Memory B cell (primary cell): Measurements from ENCODE around the gene IGSF21.
"Not testable (repeated sequence)": the region's sequence is repeated elsewhere in the genome, so short reads cannot be mapped to it uniquely, and the experiment has no call there.

Experiments
- ATAC-seq: fragments of 150-1000 bp; cut with Tn5 transposase; 2 replicates; pipeline ENCODE4 v1.10.0; 2021; ENCODE audit warnings: low read depth, mild to moderate bottlenecking, moderate library complexity
- DNase-seq, 2 donors: peaks; one replicate each; pipeline ENCODE4 v3.0.0; 2022; ENCODE audit warnings: low spot score in 2 of 2
- H3K27ac Mint-ChIP-seq: one replicate; pipeline ENCODE4 v1.8.0; 2022; ENCODE audit warnings: mild to moderate bottlenecking, moderate library complexity, mixed read lengths
- H3K27me3 Mint-ChIP-seq: one replicate; pipeline ENCODE4 v1.8.0; 2022; ENCODE audit warnings: mixed read lengths
- H3K36me3 Mint-ChIP-seq: one replicate; pipeline ENCODE4 v1.8.0; 2022; ENCODE audit warnings: mild to moderate bottlenecking, mixed read lengths
- H3K4me1 Mint-ChIP-seq: one replicate; pipeline ENCODE4 v1.8.0; 2022; ENCODE audit warnings: mixed read lengths
- H3K4me3 Mint-ChIP-seq: one replicate; pipeline ENCODE4 v1.8.0; 2022; ENCODE audit warnings: mild to moderate bottlenecking, moderate library complexity, mixed read lengths
- H3K9me3 Mint-ChIP-seq: one replicate; pipeline ENCODE4 v1.8.0; 2022; ENCODE audit warnings: mixed read lengths

IGSF21 gene

DNA sequence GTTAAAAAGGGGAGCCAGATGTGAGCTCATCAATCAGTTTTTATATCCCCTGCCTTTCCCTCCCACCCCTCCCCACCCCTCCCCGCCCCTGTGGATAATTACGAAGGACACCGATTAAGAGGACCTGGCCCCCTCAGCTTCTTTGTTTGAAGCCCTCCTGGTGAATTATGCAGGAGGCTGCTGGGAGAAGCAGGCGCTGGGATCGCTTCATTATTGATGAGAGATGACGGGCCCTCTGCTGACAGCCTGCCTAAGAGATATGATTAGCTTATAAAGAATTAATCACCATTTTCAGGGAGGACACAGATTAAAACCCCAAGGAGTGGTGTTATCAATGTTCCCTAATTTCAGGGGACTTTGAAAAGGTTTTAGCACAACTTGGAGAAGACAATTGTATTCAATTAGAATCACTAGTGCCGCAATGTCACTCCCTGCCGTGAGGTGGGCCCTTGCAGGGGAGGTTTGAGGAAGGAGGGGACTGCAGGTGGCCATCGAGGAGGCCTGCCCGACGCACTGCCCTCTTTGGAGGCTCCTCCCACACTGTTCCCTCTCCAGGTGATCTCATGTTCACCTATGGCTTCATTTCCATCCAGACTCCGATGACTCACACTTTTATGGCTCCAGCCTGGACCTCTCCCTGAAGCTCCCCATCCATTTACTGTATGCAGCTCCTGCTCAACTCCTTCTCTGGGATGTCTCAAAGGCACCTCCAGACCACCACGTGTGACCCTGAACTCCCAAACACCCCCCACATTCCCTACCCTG, 306.1 kb downstream of the IGSF21 start:
- Mint-ChIP-seq H3K4me3 (no peak overlapping the region), H3K4me1 (no peaks in the 10 kb centered on the region), H3K27me3 (peaks cover 14% of the 10 kb centered on the region), H3K9me3 (peaks cover 3% of the 10 kb centered on the region), H3K27ac (no peak overlapping the region), H3K36me3 (no peaks in the 10 kb centered on the region)
- DNase-seq (no peak), ATAC-seq (no peak)

DNA sequence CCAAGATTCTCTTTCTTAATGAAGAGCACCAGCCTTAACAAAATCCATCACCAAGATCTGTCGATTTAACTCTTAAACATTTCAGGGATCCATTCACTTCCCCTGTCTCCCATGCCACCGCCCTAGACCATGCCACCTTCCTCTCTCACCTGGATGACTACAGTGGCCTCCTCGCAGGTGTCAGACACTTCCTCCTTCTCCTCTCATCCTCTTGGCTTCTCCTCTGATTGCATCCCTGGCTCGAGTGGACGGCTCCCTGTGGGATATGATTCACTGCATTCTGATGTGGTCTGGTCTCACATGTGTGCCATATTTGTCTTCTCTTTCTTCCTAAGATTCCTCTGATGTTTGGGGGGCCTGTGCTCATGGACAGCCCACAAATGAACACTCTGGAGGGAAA, 306.7 kb downstream of the IGSF21 start:
- DNase-seq (no peak), ATAC-seq (no peak)
- no peaks in the 10 kb centered on the region for H3K36me3 Mint-ChIP-seq
- H3K27ac Mint-ChIP-seq, result no peak overlapping the region
- H3K9me3 Mint-ChIP-seq, result peaks cover 3% of the 10 kb centered on the region
- no peak overlapping the region for H3K4me3 Mint-ChIP-seq
- H3K27me3 Mint-ChIP-seq, result peaks cover 14% of the 10 kb centered on the region
- H3K4me1 Mint-ChIP-seq, result no peaks in the 10 kb centered on the region

DNA sequence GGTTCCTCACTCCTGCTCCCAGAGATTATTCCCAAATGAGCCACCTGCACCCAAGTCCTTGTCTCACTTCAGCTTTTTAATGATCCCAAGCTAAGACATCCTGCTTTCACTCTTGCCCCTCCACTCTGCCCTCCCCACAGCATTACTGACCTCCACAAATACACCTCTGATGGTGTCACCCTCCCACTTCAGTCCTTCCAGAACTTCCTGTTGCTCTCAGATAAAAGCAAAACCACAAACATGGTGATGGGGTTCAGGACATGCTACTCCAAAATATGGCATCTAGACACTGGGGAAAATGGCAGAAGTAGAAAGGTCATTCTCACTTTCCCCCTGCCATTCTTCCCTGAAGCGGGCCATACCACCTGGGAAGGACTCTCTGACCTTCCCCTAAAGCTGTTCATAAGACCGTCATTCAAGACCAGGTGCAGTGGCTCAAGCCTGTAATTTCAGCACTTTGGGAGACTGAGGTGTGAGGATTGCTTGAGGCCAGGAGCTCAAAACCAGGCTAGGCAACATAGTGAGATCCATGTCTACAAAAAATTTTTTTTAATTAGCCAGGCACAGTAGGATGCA, 307.4 kb downstream of the IGSF21 start:
- H3K4me3 Mint-ChIP-seq, result no peak overlapping the region

DNA sequence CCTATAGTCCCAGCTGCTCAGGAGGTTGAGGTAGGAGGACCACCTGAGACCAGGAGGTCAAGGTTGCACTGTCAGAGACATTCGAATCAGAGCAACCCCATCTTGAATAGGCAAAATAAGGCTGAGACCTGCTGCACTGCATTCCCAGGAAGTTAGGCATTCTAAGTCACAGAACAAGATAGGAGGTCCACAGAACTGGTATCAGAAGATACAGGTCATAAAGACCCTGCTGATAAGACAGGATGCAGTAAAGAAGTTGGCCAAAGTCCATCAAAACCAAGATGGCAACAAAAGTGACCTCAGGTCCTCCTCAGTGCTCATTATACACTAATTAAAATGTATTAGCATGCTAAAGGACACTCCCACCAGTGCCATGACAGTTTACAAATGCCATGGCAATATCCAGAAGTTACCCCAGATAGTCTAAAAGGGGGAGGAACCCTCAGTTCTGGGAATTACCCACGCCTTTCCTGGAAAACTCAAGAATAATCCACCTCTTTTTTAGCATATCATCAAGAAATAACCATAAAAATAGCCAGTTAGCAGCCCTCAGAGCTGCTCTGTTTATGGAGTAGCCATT, 307.9 kb downstream of the IGSF21 start:
- Mint-ChIP-seq H3K4me3 (no peak overlapping the region), H3K36me3 (no peaks in the 10 kb centered on the region), H3K27ac (no peak overlapping the region), H3K27me3 (peaks cover 14% of the 10 kb centered on the region), H3K4me1 (no peaks in the 10 kb centered on the region), H3K9me3 (peaks cover 3% of the 10 kb centered on the region)
- ATAC-seq, result no peak
- no peak for DNase-seq

More for the DNA sequence above, 307.4 kb downstream of the IGSF21 start:
- Mint-ChIP-seq H3K4me1 (no peaks in the 10 kb centered on the region), H3K9me3 (peaks cover 3% of the 10 kb centered on the region), H3K27ac (no peak overlapping the region), H3K36me3 (no peaks in the 10 kb centered on the region), H3K27me3 (peaks cover 14% of the 10 kb centered on the region)
- ATAC-seq (no peak), DNase-seq (no peak)

DNA sequence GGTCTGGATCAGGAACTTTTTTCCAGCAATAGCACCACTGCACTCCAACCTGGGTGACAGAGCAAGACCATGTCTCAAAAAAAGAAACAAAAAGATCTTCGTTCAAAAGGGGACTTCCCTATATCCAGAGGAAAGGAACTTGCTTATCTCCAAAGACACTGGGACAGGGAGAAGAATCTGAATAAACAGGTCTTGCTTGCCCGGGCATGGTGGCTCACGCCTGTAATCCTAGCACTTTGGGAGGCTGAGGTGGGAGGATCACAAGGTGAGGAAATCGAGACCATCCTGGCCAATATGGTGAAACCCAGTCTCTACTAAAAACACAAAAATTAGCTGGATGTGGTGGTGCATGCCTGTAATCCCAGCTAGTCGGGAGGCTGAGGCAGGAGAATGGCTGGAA, 308.5 kb downstream of the IGSF21 start:
- not testable (repeated sequence) for H3K36me3 Mint-ChIP-seq, H3K27ac Mint-ChIP-seq, ATAC-seq

DNA sequence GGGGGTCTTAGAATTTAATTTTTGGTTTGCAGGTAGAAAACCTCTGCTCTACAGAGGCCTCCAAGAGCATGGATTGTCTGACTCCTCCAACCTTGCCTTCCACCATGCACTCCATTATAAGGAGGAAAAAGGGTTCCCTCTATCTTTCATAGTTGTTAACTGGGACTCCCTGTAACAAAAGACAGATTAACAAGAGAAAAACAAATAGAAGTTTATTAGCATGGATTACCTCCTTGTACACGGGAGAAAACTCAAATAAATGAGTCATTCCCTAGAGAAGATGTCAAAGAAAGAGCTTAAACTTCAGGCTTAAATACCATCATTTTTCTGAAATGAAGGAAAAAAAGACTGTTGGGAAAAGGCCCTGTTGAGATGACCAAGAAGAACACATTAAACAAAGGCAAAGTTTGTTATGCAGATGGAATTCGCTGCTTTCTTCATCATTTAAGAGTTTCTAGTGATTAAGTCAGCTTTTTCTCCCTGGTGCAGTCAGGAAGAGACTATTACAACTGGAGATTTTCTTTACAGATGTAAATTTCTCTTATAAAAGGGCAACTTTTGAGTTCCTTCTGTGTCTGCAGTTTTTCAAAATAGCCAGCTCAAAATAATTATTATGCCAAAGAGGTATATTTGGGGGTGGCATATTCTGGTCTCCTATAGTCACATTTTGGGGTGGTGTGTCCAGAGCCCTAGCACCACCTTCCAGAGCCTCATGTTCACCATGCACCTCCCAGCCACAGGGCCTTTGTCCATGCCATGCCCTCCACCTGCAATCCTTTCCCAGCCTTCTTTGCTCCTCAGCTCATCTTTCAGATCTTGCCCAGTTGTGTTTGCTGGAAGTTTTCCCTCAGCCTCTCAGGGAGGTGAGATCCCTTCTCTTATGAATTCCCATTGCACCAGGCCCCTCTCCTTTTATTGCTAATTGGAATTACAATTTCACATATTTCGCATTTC, 310.0 kb downstream of the IGSF21 start:
- DNase-seq (no peak), ATAC-seq (no peak)
- H3K4me1 Mint-ChIP-seq, result no peaks in the 10 kb centered on the region
- peaks cover 6% of the 10 kb centered on the region for H3K9me3 Mint-ChIP-seq
- no peak overlapping the region for H3K27ac Mint-ChIP-seq
- no peak overlapping the region for H3K4me3 Mint-ChIP-seq
- H3K36me3 Mint-ChIP-seq, result no peaks in the 10 kb centered on the region
- H3K27me3 Mint-ChIP-seq, result peaks cover 19% of the 10 kb centered on the region

More for the DNA sequence above, 308.5 kb downstream of the IGSF21 start:
- DNase-seq, H3K4me3 Mint-ChIP-seq, H3K4me1 Mint-ChIP-seq, H3K9me3 Mint-ChIP-seq: not testable (repeated sequence)
- H3K27me3 Mint-ChIP-seq, result peaks cover 14% of the 10 kb centered on the region

DNA sequence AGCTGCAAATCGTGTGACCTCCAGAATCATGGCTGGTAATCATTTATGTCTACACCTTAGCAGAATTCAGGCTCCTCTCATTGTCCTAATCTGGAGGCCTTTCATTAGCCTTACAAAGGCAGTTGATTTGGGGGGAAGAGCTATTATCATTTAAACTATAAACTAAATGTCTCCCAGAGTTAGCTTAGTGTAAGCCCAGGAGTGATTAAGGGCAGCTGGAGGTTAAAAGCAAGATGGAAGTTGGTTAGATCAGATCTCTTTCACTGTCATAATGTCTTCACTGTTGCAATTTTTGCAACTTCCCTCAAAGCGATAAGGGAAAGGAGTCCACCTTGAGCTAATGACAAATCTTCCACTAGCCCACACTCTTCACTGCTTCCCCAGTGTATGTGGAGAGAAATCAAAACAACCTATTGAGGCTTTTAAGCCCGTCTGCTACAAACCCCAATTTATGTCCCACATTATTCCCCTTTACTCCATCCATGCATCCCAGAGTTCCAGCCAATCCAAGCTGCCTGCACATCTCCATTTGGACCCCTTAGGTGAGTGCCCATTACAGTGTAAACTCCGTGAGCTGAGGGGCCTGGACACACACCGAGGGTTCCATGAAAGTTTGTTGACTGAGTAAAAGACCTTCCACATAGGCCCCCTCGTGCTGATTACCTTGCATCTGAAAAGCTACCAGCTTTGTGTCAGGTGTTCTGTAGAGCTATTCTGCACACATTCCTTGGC, 311.7 kb downstream of the IGSF21 start:
- peaks cover 12% of the 10 kb centered on the region for H3K27me3 Mint-ChIP-seq
- no peak for ATAC-seq
- H3K4me1 Mint-ChIP-seq, result no peaks in the 10 kb centered on the region
- H3K36me3 Mint-ChIP-seq, result no peaks in the 10 kb centered on the region
- no peak for DNase-seq
- H3K4me3 Mint-ChIP-seq, result no peak overlapping the region
- H3K27ac Mint-ChIP-seq, result no peak overlapping the region
- peaks cover 4% of the 10 kb centered on the region for H3K9me3 Mint-ChIP-seq

DNA sequence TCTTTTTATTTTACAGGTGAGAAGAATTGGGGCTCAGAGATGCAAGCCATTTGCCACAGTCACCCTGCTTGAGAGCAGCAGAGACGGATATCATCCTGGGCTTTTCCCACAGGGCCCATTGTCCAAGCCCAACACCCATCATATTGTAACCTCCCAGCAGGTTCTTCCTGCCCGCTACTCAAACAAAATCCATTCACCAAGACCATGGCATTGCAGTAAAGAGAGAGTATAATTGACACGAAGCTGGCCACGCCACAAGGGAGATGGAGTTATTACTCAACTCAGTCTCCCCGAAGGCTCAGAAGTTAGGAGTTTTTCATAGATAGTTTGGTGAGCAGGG, 312.2 kb downstream of the IGSF21 start:
- peaks cover 10% of the 10 kb centered on the region for H3K27me3 Mint-ChIP-seq
- H3K27ac Mint-ChIP-seq, result no peak overlapping the region
- no peaks in the 10 kb centered on the region for H3K36me3 Mint-ChIP-seq
- no peak for DNase-seq
- peaks cover 2% of the 10 kb centered on the region for H3K9me3 Mint-ChIP-seq
- no peaks in the 10 kb centered on the region for H3K4me1 Mint-ChIP-seq
- no peak overlapping the region for H3K4me3 Mint-ChIP-seq
- ATAC-seq, result no peak

DNA sequence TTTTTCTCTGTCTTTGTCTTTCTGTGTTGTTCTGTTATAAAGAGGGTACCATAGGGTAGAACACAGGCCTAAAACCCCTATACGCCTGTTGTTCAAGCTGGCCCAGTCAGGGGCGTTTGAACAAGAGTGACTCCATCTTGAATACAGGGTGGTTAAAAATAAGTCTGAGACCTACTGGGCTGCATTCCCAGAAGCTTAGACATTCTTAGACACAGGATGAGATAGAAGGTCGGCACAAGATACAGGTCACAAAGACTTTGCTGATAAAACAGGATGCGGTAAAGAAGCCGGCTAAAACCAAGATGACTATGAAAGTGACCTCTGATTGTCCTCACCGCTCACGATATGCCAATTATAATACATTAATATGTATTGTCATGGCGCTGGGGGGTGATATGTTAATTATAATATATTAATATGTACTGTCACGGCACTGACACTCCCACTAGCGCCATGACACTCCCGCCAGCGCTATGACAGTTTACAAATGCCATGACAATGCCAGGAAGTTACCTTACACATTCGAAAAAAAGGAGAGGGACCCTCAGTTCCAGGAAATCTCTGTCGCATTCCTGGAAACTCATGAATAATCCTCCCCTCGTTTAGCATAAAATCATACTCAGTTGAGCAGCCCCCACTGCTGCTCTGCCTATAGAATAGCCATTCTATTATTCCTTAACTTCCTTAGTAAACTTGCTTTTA, 314.6 kb downstream of the IGSF21 start:
- no peak overlapping the region for H3K4me3 Mint-ChIP-seq
- H3K9me3 Mint-ChIP-seq, result peaks cover 4% of the 10 kb centered on the region
- DNase-seq (no peak), ATAC-seq (no peak)
- peaks cover 8% of the 10 kb centered on the region for H3K27me3 Mint-ChIP-seq
- H3K36me3 Mint-ChIP-seq, result no peaks in the 10 kb centered on the region
- no peaks in the 10 kb centered on the region for H3K4me1 Mint-ChIP-seq
- no peak overlapping the region for H3K27ac Mint-ChIP-seq

DNA sequence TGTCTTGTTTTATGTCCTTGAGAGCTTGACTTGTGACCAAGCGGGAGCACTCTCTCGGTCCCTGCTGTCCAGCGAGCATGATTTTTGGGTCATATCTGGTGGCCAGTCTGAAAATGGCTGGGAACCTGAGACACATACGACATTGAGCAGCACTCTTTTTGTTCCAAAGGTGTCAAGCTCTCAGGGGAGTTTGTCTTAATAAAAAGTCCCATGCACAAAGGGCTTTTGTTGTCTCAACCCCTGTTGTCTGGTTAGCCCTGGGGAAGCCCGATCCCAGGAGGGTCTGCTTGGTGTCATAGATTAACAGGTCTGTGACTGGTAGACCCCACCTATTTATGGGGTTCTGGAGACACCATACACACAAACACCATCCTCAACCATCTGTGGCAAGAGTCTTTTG, 315.4 kb downstream of the IGSF21 start:
- Mint-ChIP-seq H3K9me3 (peaks cover 4% of the 10 kb centered on the region), H3K36me3 (no peaks in the 10 kb centered on the region), H3K27ac (no peak overlapping the region), H3K4me1 (no peaks in the 10 kb centered on the region), H3K4me3 (no peak overlapping the region), H3K27me3 (peaks cover 7% of the 10 kb centered on the region)
- DNase-seq (no peak), ATAC-seq (no peak)

DNA sequence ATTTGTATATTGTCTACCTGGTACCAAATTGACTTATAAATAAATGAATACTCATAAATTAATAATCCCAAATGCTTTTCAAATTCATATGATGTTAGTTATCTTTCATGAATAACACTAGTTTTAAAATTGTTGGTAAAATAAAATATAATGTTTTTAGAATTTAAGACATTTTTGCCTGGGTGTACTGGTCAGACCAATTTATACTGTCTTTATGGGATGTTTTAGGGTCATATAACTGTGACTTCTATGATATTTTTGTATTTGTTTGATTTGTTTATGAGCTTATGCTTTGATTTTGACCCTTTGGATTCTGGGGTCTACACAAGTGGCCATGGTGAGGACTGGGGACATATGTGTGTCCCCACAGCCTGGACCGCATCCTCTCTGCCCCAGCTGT, 319.0 kb downstream of the IGSF21 start:
- Mint-ChIP-seq H3K36me3 (no peaks in the 10 kb centered on the region), H3K4me3 (no peak overlapping the region), H3K27me3 (no peaks in the 10 kb centered on the region), H3K4me1 (no peaks in the 10 kb centered on the region), H3K9me3 (peaks cover 1% of the 10 kb centered on the region), H3K27ac (no peak overlapping the region)
- DNase-seq, result no peak
- no peak for ATAC-seq
